OCI-LY1 (cell line): ENCODE data around the gene DHRS1.

ENCODE experiments used
- H2AFZ ChIP-seq: fragments of 200-600 bp; sonication (generic), shearing (Covaris generic); 2 replicates; pipeline ENCODE4 v1.6.0; 2014; ENCODE audit warnings: antibody characterized with exemption, mild to moderate bottlenecking, low read length
- H3F3A ChIP-seq: fragments of 200-600 bp; sonication (generic), shearing (Covaris generic); 2 replicates; pipeline ENCODE4 v1.6.0; 2014; ENCODE audit warnings: mild to moderate bottlenecking, antibody characterized with exemption, low read length, moderate library complexity; ENCODE audit not compliant: insufficient read depth
- H3K27ac ChIP-seq: fragments of 200-600 bp; sonication (generic); 2 replicates; pipeline ENCODE4 v1.5.1; 2014; ENCODE audit warnings: low read length, mixed run types, mild to moderate bottlenecking, low read depth; ENCODE audit not compliant: poor library complexity, severe bottlenecking
- H3K27me3 ChIP-seq: fragments of 200-600 bp; sonication (generic); 2 replicates; pipeline ENCODE4 v1.6.0; 2014; ENCODE audit warnings: antibody characterized with exemption, mild to moderate bottlenecking, low read length, moderate library complexity; ENCODE audit not compliant: insufficient read depth
- H3K36me3 ChIP-seq: fragments of 200-600 bp; sonication (generic); 2 replicates; pipeline ENCODE4 v1.6.1; 2014; ENCODE audit warnings: mild to moderate bottlenecking, antibody characterized with exemption, low read length, moderate library complexity, mixed read lengths; ENCODE audit not compliant: insufficient read depth
- H3K4me1 ChIP-seq: fragments of 200-600 bp; sonication (generic); 2 replicates; pipeline ENCODE4 v1.5.1; 2014; ENCODE audit warnings: mild to moderate bottlenecking, low read length, moderate library complexity; ENCODE audit not compliant: insufficient read depth, severe bottlenecking
- H3K4me2 ChIP-seq: fragments of 200-600 bp; sonication (generic), shearing (Covaris generic); 2 replicates; pipeline ENCODE4 v1.6.1; 2014; ENCODE audit warnings: low read length
- H3K4me3 ChIP-seq: fragments of 200-600 bp; sonication (generic); 2 replicates; pipeline ENCODE4 v1.5.1; 2014; ENCODE audit warnings: low read length, low read depth, mild to moderate bottlenecking, mixed read lengths; ENCODE audit not compliant: poor library complexity, severe bottlenecking
- H3K79me2 ChIP-seq: fragments of 200-600 bp; shearing (Covaris generic); 2 replicates; pipeline ENCODE4 v1.6.1; 2016; ENCODE audit warnings: mixed run types, low read length, mixed read lengths; ENCODE audit not compliant: insufficient read depth
- H3K9ac ChIP-seq: fragments of 200-600 bp; sonication (generic), shearing (Covaris generic); 2 replicates; pipeline ENCODE4 v1.6.1; 2014; ENCODE audit warnings: mild to moderate bottlenecking, low read length, mixed read lengths
- H3K9me2 ChIP-seq: fragments of 200-600 bp; sonication (generic), shearing (Covaris generic); 2 replicates; pipeline ENCODE4 v1.6.1; 2014; ENCODE audit warnings: low read depth, mild to moderate bottlenecking, low read length, mixed read lengths
- H3K9me3 ChIP-seq: fragments of 200-600 bp; shearing (Covaris generic); 2 replicates; pipeline ENCODE4 v1.6.1; 2014; ENCODE audit warnings: low read length, mixed read lengths
- H4K20me1 ChIP-seq: fragments of 200-600 bp; sonication (generic), shearing (Covaris generic); 2 replicates; pipeline ENCODE4 v1.6.0; 2016; ENCODE audit warnings: mild to moderate bottlenecking, low read length; ENCODE audit not compliant: insufficient read depth
- EZH2 ChIP-seq: fragments of 200-600 bp; sonication (generic), shearing (Covaris generic); IDR thresholded peaks from 2 replicates; pipeline ENCODE4 v1.8.0; 2017; ENCODE audit warnings: borderline replicate concordance, mixed run types, mild to moderate bottlenecking, antibody characterized with exemption, low read length, moderate library complexity, mixed read lengths
- TF ChIP-seq, protein P1 (sequence below): fragments of 200-600 bp; sonication (generic), shearing (Covaris generic); IDR thresholded peaks from 2 replicates; pipeline ENCODE4 v1.5.1; 2017; ENCODE audit warnings: mild to moderate bottlenecking, antibody characterized with exemption, low read length, moderate library complexity, mixed read lengths

Gene DHRS1

DNA sequence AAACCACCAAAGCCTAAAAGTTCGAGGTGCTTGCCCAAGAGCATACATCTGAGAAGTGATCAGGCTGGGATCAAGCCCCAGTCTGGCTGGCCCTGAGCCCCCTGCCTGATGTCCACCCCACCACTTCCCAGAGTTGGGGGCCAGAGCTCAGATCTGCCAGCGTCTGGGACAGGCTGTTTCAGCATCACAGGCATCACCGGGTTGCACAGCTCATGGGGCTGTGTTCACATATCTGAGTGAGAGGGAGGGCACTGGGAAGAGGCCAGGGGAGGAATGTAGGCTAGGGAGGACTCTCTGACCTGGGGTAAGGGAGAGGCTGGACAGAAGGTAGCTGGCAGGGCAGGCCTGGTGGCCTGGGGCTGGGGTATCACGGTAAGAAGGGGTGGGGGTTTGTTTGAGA lies 42.6 kb downstream of the DHRS1 start:
- Histone ChIP-seq H3K4me3 (no peak overlapping the region), H3K36me3 (no peaks in the 10 kb centered on the region), H3F3A (no peaks in the 10 kb centered on the region), H2AFZ (no peak overlapping the region), H3K9ac (no peak overlapping the region), H3K9me3 (no peaks in the 10 kb centered on the region), H3K27ac (no peak overlapping the region), H3K4me2 (no peak overlapping the region), H3K9me2 (no peaks in the 10 kb centered on the region), H4K20me1 (no peaks in the 10 kb centered on the region), H3K27me3 (no peaks in the 10 kb centered on the region), H3K79me2 (no peaks in the 10 kb centered on the region), H3K4me1 (no peaks in the 10 kb centered on the region)
- TF ChIP-seq EZH2: no peak
- TF ChIP-seq, protein P1, sequence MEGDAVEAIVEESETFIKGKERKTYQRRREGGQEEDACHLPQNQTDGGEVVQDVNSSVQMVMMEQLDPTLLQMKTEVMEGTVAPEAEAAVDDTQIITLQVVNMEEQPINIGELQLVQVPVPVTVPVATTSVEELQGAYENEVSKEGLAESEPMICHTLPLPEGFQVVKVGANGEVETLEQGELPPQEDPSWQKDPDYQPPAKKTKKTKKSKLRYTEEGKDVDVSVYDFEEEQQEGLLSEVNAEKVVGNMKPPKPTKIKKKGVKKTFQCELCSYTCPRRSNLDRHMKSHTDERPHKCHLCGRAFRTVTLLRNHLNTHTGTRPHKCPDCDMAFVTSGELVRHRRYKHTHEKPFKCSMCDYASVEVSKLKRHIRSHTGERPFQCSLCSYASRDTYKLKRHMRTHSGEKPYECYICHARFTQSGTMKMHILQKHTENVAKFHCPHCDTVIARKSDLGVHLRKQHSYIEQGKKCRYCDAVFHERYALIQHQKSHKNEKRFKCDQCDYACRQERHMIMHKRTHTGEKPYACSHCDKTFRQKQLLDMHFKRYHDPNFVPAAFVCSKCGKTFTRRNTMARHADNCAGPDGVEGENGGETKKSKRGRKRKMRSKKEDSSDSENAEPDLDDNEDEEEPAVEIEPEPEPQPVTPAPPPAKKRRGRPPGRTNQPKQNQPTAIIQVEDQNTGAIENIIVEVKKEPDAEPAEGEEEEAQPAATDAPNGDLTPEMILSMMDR: no peak

DNA sequence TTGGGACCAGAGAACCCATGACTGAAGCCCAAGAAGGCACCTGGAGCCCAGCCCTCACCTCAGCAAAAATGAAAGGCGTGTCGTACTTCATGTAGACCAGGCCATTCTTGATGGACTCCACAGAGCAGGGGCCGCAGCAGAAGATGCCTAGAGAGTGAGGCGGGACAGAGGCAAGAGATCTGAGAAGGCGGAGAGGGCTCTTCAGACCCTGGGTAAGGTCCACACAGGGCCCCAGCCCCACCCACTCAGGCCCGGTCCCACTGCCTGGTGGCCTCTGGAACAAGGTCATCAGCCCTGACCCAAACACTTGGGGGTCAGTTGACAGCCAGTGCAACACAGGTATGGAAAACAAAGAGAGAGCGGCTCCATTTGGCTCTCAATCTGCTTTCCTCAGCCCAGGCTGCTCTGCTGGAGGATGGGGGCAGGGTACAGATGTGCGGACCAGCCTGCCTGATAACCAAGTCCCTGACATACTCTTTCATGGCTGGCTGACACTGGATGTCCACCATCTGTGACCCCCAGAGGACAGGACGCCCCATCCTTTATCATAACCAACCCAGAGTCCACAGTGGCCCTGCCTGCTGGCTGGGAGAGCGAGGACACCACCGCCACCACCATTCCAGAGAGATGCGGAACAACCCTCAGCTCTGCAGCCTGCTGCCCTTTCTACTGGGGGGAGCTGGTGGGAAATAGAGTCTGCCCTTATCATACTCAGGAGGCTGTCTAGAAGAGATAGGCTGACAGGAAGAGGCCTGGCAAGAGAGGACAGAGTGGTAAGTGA lies 43.5 kb downstream of the DHRS1 start:
- Histone ChIP-seq H3K27ac (no peak overlapping the region), H3K36me3 (no peaks in the 10 kb centered on the region), H3K4me2 (no peak overlapping the region)

DNA sequence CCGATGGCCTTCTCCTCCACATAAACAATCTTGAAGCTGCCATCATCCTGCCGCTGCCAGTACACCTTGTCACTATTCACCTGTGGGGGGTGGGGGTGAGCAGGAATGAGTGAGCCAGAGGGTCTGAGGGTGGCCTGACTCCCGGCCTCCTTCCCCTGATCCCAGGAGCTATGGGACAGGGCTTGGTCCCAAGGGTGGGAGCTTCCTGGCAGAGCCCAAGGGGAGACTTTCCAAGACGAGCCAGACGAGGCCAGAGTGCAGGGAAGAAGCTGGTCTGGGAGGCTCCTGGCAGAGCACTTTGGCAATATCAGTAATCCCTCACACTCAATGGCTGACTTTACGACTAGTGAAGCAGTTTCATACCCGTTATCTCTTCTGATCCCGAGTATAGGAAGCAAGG lies 44.1 kb downstream of the DHRS1 start:
- Histone ChIP-seq H3K36me3 (no peaks in the 10 kb centered on the region), H3K4me3 (no peak overlapping the region), H3K27me3 (no peaks in the 10 kb centered on the region), H3K27ac (no peak overlapping the region), H3K4me1 (no peaks in the 10 kb centered on the region), H4K20me1 (no peaks in the 10 kb centered on the region), H3F3A (no peaks in the 10 kb centered on the region), H3K9ac (no peak overlapping the region), H3K79me2 (no peaks in the 10 kb centered on the region), H2AFZ (no peak overlapping the region), H3K9me3 (no peaks in the 10 kb centered on the region), H3K9me2 (no peaks in the 10 kb centered on the region), H3K4me2 (no peak overlapping the region)
- TF ChIP-seq, protein P1: no peak
- no peak for TF ChIP-seq EZH2

More for the DNA sequence above, 43.5 kb downstream of the DHRS1 start:
- Histone ChIP-seq H2AFZ (no peak overlapping the region), H3K9me2 (no peaks in the 10 kb centered on the region), H4K20me1 (no peaks in the 10 kb centered on the region), H3K9ac (no peak overlapping the region), H3K27me3 (no peaks in the 10 kb centered on the region), H3F3A (no peaks in the 10 kb centered on the region), H3K9me3 (no peaks in the 10 kb centered on the region), H3K79me2 (no peaks in the 10 kb centered on the region), H3K4me1 (no peaks in the 10 kb centered on the region), H3K4me3 (no peak overlapping the region)
- TF ChIP-seq, protein P1: no peak
- no peak for TF ChIP-seq EZH2
